Karpas-422 (cell line): ENCODE measurements around the gene CKB. TPM values are rescaled to one million over a fixed set of nuclear protein-coding genes. Genes with fewer than 3 reads are reported as not detected.

Source experiments
- DNase-seq: peaks from one replicate; pipeline ENCODE4 v3.0.0-alpha.2; 2015
- H2AFZ ChIP-seq: fragments of 200-600 bp; sonication (generic); 2 replicates; pipeline ENCODE4 v1.6.1; 2014; ENCODE audit warnings: antibody characterized with exemption, low read length, mixed read lengths
- H3K27ac ChIP-seq: fragments of 200-600 bp; sonication (generic); 2 replicates; pipeline ENCODE4 v1.5.1; 2014; ENCODE audit warnings: mild to moderate bottlenecking, low read length, moderate library complexity
- H3K27me3 ChIP-seq: fragments of 200-600 bp; sonication (generic); 2 replicates; pipeline ENCODE4 v1.6.1; 2014; ENCODE audit warnings: low read length, mixed read lengths
- H3K36me3 ChIP-seq: fragments of 200-600 bp; sonication (generic); 2 replicates; pipeline ENCODE4 v1.6.1; 2014; ENCODE audit warnings: low read length, mixed read lengths; ENCODE audit not compliant: insufficient read depth
- H3K4me1 ChIP-seq: fragments of 200-600 bp; sonication (generic); 2 replicates; pipeline ENCODE4 v1.6.1; 2014; ENCODE audit warnings: mild to moderate bottlenecking, low read length, mixed read lengths
- H3K4me2 ChIP-seq: fragments of 200-600 bp; sonication (generic); 2 replicates; pipeline ENCODE4 v1.6.1; 2014; ENCODE audit warnings: low read length, low read depth, mild to moderate bottlenecking; ENCODE audit not compliant: poor library complexity, severe bottlenecking
- H3K4me3 ChIP-seq: fragments of 200-600 bp; sonication (generic); 2 replicates; pipeline ENCODE4 v1.5.1; 2014; ENCODE audit warnings: mild to moderate bottlenecking, antibody characterized with exemption, low read length, mixed read lengths
- H3K79me2 ChIP-seq: fragments of 200-600 bp; sonication (generic); 2 replicates; pipeline ENCODE4 v1.6.1; 2014; ENCODE audit warnings: mild to moderate bottlenecking, low read length, mixed read lengths
- H3K9ac ChIP-seq: fragments of 200-600 bp; sonication (generic); 2 replicates; pipeline ENCODE4 v1.6.0; 2014; ENCODE audit warnings: low read length
- H3K9me2 ChIP-seq: fragments of 200-600 bp; sonication (generic), shearing (Covaris generic); replicated peaks from 2 replicates; pipeline ENCODE4 v1.6.0; 2014; ENCODE audit warnings: mild to moderate bottlenecking, low read length, moderate library complexity; ENCODE audit not compliant: insufficient read depth
- H3K9me3 ChIP-seq: fragments of 300-700, 200-600 bp; sonication (generic); 2 replicates; pipeline ENCODE4 v1.6.1; 2014; ENCODE audit warnings: low read length, mixed read lengths
- H4K20me1 ChIP-seq: fragments of 200-600 bp; sonication (generic); 2 replicates; pipeline ENCODE4 v1.6.1; 2014; ENCODE audit warnings: mild to moderate bottlenecking, antibody characterized with exemption, low read length, low read depth; ENCODE audit not compliant: insufficient read depth
- total RNA-seq: library from RNA; depleted of rRNA; stranded (reverse); fragments of >200 nt; shearing (Covaris generic); gene quantifications from 2 replicates; pipeline ENCODE4 v1.2.3, GENCODE V29; 2014; ENCODE audit warnings: low replicate concordance

CKB gene
- total RNA-seq, 1 experiment from 2014 or later, result 30.4 TPM

DNA sequence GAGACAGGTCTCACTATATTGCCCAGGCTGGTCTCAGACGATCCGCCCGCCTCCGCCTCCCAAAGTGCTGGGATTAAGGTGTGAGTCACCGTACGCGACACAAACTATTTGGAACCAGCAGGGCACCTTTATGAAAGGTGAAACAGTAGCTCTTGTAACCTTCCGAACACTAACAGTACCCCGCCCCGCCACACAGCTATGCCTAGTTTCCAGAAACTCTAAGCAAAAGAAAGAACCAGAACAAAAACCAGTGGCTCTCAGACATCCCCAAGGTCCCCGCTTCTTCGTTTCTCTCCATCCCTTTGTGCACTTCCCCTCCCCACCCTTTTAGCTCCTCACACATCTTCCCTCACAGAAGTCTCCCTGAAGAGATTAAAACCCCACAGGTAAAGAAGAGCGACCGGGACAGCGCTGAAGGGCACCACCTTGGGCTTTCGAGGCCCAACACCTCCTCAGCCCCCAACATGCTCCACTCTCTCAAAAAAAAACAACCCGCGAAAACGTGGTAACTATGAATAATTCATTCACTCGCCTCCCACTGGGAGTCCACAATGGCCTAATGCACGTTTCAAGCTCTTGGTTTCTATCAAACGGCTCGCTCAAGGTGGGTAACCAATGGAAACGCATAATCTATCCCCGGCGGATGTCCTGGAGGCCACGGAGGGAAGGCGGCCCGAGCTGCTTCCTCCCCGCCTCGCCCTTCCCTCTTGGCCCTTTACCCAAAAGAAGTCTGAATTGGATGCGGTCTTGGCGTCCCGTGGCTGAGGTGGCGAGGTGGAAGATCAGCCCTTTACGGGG is 39.0 kb upstream of the CKB start:
- DNase-seq, result peak; percentile 87
- Histone ChIP-seq H3K27me3 (no peaks in the 10 kb centered on the region), H3K4me2 (peak overlapping the region; percentile 75), H3K27ac (peak overlapping the region; percentile 72), H3K9ac (peak overlapping the region; percentile 91), H4K20me1 (peaks cover 55% of the 10 kb centered on the region), H3K36me3 (peaks cover 38% of the 10 kb centered on the region; the same call in 1 of the 2 replicates), H3K4me3 (peak overlapping the region; percentile 94), H3K4me1 (peaks cover 55% of the 10 kb centered on the region), H3K9me2 (no peaks in the 10 kb centered on the region), H3K9me3 (no peaks in the 10 kb centered on the region), H3K79me2 (peaks cover 96% of the 10 kb centered on the region), H2AFZ (no peak overlapping the region)

DNA sequence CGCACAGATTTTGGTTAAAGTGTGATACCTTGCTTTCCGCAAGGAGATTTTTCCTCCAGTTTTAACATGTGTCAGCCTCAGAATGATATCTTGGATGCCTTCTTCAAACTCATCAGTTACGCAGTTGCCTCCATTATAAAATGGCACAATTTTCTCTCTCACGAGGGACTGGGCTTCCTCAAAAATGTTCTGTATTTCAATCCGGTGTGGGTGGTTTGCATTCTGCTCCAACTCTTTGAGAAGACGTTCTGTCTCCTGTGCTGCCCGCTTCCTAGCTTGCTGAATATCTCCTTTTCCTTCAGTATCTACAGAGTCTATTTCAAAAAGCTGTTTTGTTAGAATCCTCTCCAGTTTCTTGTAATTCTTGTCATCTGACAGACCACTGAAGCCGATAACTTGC is 38.1 kb upstream of the CKB start:
- DNase-seq, result no peak
- H4K20me1 ChIP-seq, result peaks cover 58% of the 10 kb centered on the region
- no peak overlapping the region for H3K27ac ChIP-seq
- H3K4me3 ChIP-seq, result peak overlapping the region; percentile 94
- H3K79me2 ChIP-seq, result peaks cover 90% of the 10 kb centered on the region
- no peaks in the 10 kb centered on the region for H3K9me2 ChIP-seq
- peak overlapping the region; percentile 75 for H3K4me2 ChIP-seq
- H3K9me3 ChIP-seq, result no peaks in the 10 kb centered on the region
- peaks cover 55% of the 10 kb centered on the region for H3K4me1 ChIP-seq
- peaks cover 35% of the 10 kb centered on the region; the same call in 1 of the 2 replicates for H3K36me3 ChIP-seq
- no peaks in the 10 kb centered on the region for H3K27me3 ChIP-seq
- peak overlapping the region; percentile 91 for H3K9ac ChIP-seq
- no peak overlapping the region for H2AFZ ChIP-seq

DNA sequence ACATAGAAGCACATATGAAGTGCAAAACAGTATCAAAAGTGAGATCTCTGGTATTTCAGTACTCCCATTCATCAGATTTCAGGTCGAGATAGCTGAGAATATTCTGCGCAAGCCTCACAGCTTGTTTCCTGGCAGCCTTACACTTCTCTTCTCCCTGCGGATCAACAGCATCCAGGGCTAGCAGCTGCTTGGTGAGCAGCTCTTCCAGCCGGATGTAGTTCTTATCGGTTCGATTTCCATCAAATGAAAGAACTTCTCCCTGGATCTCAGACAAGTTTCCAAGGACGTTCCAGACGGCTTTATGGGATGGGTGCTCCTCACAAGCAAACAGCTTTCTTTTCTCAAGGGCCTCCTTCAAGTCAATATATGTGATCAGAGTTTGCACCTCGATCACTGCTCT is 37.1 kb upstream of the CKB start:
- DNase-seq, result no peak
- no peak overlapping the region for H3K9ac ChIP-seq
- no peak overlapping the region for H3K4me3 ChIP-seq
- H3K36me3 ChIP-seq, result peaks cover 35% of the 10 kb centered on the region; the same call in 1 of the 2 replicates
- H2AFZ ChIP-seq, result no peak overlapping the region
- peaks cover 80% of the 10 kb centered on the region for H3K79me2 ChIP-seq
- no peaks in the 10 kb centered on the region for H3K9me3 ChIP-seq
- no peak overlapping the region for H3K4me2 ChIP-seq
- peaks cover 49% of the 10 kb centered on the region for H3K4me1 ChIP-seq
- H3K9me2 ChIP-seq, result no peaks in the 10 kb centered on the region
- H3K27ac ChIP-seq, result no peak overlapping the region
- peaks cover 61% of the 10 kb centered on the region for H4K20me1 ChIP-seq
- H3K27me3 ChIP-seq, result no peaks in the 10 kb centered on the region

DNA sequence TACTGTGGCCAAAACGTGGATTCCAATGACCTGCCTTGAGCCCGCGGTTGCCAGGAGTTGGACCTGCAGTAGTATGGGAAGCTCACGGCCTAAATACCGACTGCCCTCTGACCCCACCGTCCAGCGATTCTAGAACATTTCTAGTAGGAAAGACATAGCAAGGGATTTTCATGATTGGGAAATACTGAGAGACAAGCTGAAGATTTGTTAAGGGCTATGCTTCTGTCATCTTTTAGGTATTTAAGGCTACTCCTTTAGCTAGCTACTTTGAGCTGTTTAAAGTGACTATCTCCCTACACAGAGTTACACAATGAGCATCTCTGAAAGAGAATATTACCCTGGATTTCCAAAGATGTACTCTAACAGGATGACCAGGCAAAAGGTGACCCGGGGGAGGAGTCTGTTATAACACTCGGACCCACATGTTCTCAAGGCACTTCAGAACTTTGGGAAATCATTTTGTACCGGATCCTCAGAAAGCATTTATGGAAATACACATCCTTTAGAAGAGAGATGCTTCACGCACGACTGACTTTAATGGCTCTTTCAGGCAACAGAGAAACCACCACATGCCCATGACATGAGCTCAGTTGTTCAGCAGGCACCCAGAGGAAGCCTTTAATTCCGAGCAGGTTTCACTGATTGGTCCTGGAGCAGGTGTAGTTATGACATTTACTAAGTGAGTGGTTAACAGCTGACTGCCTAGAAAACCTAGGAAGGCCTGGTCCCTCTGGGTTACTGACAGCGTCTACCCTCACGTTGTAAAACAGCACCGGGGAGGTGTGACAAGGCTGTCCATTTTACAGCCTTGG is 35.6 kb upstream of the CKB start:
- Histone ChIP-seq H3K9me3 (no peaks in the 10 kb centered on the region), H3K4me3 (no peak overlapping the region), H3K79me2 (peaks cover 66% of the 10 kb centered on the region), H3K36me3 (peaks cover 35% of the 10 kb centered on the region; the same call in 1 of the 2 replicates), H3K27ac (no peak overlapping the region), H3K9me2 (no peaks in the 10 kb centered on the region), H3K4me2 (no peak overlapping the region), H3K4me1 (peaks cover 37% of the 10 kb centered on the region), H4K20me1 (peaks cover 61% of the 10 kb centered on the region), H2AFZ (no peak overlapping the region), H3K9ac (no peak overlapping the region), H3K27me3 (no peaks in the 10 kb centered on the region)
- DNase-seq, result no peak

DNA sequence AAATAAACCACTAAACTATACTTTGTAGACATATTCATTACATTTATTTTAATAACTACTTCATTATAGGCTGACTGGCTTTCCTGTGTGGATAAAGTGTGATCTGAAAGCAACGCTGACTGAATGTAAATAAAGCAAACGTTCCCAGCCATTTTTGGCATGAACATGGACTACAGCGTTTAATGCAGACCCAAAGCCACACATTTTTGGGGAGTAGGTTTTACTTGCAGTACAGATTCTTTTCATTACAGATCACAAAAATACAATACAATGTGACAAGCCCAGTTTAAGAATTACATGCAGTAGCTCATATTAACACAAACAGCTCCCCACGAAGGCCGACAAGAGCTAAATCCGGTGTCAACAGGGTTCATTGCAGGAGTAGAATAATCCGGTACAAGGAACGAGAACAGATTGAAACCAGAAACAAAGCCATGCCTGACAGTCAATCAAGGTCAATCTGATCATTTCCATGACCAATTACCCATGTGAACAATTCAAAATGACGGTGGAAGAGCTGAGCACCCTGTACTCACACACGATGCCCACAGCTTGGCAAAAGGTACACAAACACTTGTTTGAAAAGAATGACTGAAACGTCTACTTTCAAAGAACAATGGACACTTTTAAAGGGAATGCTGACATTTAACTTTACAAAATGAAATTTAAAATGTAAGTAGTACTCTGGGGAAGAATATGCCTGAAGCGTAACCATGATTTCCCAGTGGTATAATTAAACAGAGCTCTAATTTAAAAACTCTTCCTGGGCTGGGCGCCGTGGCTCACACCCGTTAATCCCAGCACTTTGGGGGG is 34.5 kb upstream of the CKB start:
- Histone ChIP-seq H3K9ac (no peak overlapping the region), H3K27ac (no peak overlapping the region), H3K27me3 (no peaks in the 10 kb centered on the region), H3K79me2 (peaks cover 57% of the 10 kb centered on the region), H3K9me3 (no peaks in the 10 kb centered on the region), H2AFZ (no peak overlapping the region), H3K9me2 (no peaks in the 10 kb centered on the region), H3K4me2 (no peak overlapping the region), H3K4me1 (peaks cover 37% of the 10 kb centered on the region), H3K4me3 (no peak overlapping the region), H3K36me3 (peaks cover 35% of the 10 kb centered on the region; the same call in 1 of the 2 replicates), H4K20me1 (peaks cover 69% of the 10 kb centered on the region)
- no peak for DNase-seq

DNA sequence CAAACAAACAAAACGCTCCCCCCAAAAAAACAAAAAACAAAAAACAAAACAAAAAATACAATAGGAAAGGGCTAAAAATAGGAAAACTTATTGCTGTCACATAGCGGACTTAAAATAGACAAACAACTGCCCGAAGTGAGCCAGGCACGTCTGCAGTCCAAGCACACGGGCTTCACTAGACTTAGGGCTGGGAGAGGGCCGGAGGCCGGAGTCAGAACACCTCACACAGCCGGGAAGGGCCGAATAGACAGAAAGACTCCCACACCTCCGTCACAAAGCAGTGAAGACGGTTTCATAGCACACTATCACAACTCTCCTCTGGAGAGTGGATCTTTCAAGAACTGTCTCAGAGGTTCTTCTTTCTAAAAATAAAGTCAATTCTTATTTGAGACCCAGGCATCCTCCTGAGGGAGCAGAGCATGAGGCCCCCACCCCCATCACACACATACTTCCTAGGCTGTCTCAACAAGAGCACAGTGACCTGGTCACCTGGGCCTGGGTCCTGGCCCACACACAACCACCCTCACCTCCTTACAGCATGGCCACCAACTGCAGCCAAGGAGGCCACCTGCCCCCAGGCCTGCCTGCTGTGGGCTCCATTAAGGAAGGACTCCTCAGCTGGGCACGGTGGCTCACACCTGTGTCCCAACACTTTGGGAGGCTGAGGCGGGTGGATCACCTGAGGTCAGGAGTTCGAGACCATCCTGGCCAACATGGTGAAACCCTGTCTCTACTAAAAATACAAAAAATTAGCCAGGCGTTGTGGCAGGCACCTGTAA is 33.1 kb upstream of the CKB start:
- peaks cover 31% of the 10 kb centered on the region for H3K4me1 ChIP-seq
- H3K36me3 ChIP-seq, result peaks cover 35% of the 10 kb centered on the region; the same call in 1 of the 2 replicates
- no peaks in the 10 kb centered on the region for H3K9me2 ChIP-seq
- peaks cover 68% of the 10 kb centered on the region for H4K20me1 ChIP-seq
- no peak overlapping the region for H3K4me3 ChIP-seq
- H3K9me3 ChIP-seq, result no peaks in the 10 kb centered on the region
- H3K27ac ChIP-seq, result no peak overlapping the region
- H3K9ac ChIP-seq, result no peak overlapping the region
- DNase-seq, result no peak
- H3K27me3 ChIP-seq, result no peaks in the 10 kb centered on the region
- no peak overlapping the region for H3K4me2 ChIP-seq
- peaks cover 43% of the 10 kb centered on the region for H3K79me2 ChIP-seq
- H2AFZ ChIP-seq, result no peak overlapping the region

DNA sequence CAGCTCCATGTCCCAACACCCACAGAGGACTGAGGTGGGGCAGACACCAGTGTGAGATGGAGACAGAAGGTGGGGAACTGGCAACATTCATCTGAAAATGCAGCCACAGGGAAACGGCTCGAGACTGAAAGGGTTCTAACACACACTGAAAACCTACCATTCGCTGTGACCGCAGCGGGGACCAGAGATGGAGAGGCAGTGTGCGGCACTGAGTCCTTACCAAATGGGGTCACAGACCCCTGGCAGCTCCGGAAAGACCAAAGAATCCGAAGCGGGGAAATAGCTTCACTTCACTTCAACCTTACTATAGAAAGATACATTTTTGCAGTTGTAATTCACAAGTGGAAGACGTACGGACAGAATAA is 30.2 kb upstream of the CKB start:
- Histone ChIP-seq H3K4me2 (no peak overlapping the region), H4K20me1 (peaks cover 47% of the 10 kb centered on the region), H3K9ac (no peak overlapping the region)

More for the DNA sequence above, 30.2 kb upstream of the CKB start:
- Histone ChIP-seq H3K9me2 (no peaks in the 10 kb centered on the region), H2AFZ (no peak overlapping the region), H3K9me3 (no peaks in the 10 kb centered on the region), H3K27me3 (no peaks in the 10 kb centered on the region), H3K4me3 (no peak overlapping the region), H3K36me3 (peaks cover 8% of the 10 kb centered on the region; the same call in 1 of the 2 replicates), H3K4me1 (peaks cover 4% of the 10 kb centered on the region; the same call in 1 of the 2 replicates), H3K79me2 (peaks cover 14% of the 10 kb centered on the region), H3K27ac (no peak overlapping the region)
- DNase-seq, result no peak
